Measurements from ENCODE around the gene MORN2. TPM values are rescaled to one million over a fixed set of nuclear protein-coding genes. Genes with fewer than 3 reads are reported as not detected.

Gene MORN2
- total and polyA plus RNA-seq, 2 donors (not counting 1 experiment from before 2014, with no cell fraction given): 14.4 to 35.1 TPM

GRCh38 chr2:38925982-38926381, 50.2 kb downstream of the MORN2 start:
- no peak for DNase-seq (ENCODE audit: low read depth in 2 of 2)
- H4K20me1 ChIP-seq (ENCODE audit: control insufficient read depth, extremely low read depth, insufficient read depth, low read length): no peaks in the 10 kb centered on the region

GRCh38 chr2:38930600-38930999, 54.8 kb downstream of the MORN2 start:
- Histone ChIP-seq H3K4me1 (ENCODE audit: control insufficient read depth, extremely low read depth, insufficient read depth, low read length) (no peaks in the 10 kb centered on the region), H3K79me2 (ENCODE audit: control insufficient read depth, insufficient read depth, low read length) (no peaks in the 10 kb centered on the region), H3K4me3 (replicated peaks in 1 of 4; ENCODE audit: control extremely low read depth in 1 of 4, insufficient read depth in 1 of 4, low read depth in 3 of 4, low read length in 4 of 4) (no peak overlapping the region), H3K27ac (ENCODE audit: insufficient read depth, low read length) (no peak overlapping the region), H2AFZ (ENCODE audit: low read length) (no peak overlapping the region), H3K9ac (ENCODE audit: insufficient read depth, low read length) (no peak overlapping the region), H3K36me3 (ENCODE audit: control insufficient read depth, insufficient read depth, low read length) (no peaks in the 10 kb centered on the region), H4K20me1 (ENCODE audit: control insufficient read depth, extremely low read depth, insufficient read depth, low read length) (no peaks in the 10 kb centered on the region), H3K27me3 (ENCODE audit: control insufficient read depth, insufficient read depth, low read length) (no peaks in the 10 kb centered on the region), H3K4me2 (ENCODE audit: extremely low read depth, insufficient read depth, low read length) (no peak overlapping the region), H3K9me3 (ENCODE audit: control insufficient read depth, insufficient read depth, low read depth, low read length) (no peaks in the 10 kb centered on the region)
- TF ChIP-seq CTCF (conservative IDR thresholded peaks at IDR 0.05 in 1 of 2, IDR thresholded peaks at IDR 0.05 in 1 of 2; ENCODE audit: low read depth in 1 of 2, low read length in 2 of 2) (no peak), EZH2 (IDR thresholded peaks at IDR 0.05; ENCODE audit: low read length, missing control alignments) (no peak)
- no peak for DNase-seq (ENCODE audit: low read depth in 2 of 2)

More at GRCh38 chr2:38925982-38926381, 50.2 kb downstream of the MORN2 start:
- H3K4me3 ChIP-seq (replicated peaks in 1 of 4; ENCODE audit: control extremely low read depth in 1 of 4, insufficient read depth in 1 of 4, low read depth in 3 of 4, low read length in 4 of 4): no peak overlapping the region
- no peaks in the 10 kb centered on the region for H3K27me3 ChIP-seq (ENCODE audit: control insufficient read depth, insufficient read depth, low read length)
- TF ChIP-seq EZH2 (IDR thresholded peaks at IDR 0.05; ENCODE audit: low read length, missing control alignments) (no peak), CTCF (conservative IDR thresholded peaks at IDR 0.05 in 1 of 2, IDR thresholded peaks at IDR 0.05 in 1 of 2; ENCODE audit: low read depth in 1 of 2, low read length in 2 of 2) (no peak)
- H2AFZ ChIP-seq (ENCODE audit: low read length): no peak overlapping the region
- H3K4me1 ChIP-seq (ENCODE audit: control insufficient read depth, extremely low read depth, insufficient read depth, low read length): no peaks in the 10 kb centered on the region
- H3K79me2 ChIP-seq (ENCODE audit: control insufficient read depth, insufficient read depth, low read length): no peaks in the 10 kb centered on the region
- no peak overlapping the region for H3K27ac ChIP-seq (ENCODE audit: insufficient read depth, low read length)
- no peak overlapping the region for H3K9ac ChIP-seq (ENCODE audit: insufficient read depth, low read length)
- H3K4me2 ChIP-seq (ENCODE audit: extremely low read depth, insufficient read depth, low read length): no peak overlapping the region
- H3K9me3 ChIP-seq (ENCODE audit: control insufficient read depth, insufficient read depth, low read depth, low read length): no peaks in the 10 kb centered on the region
- H3K36me3 ChIP-seq (ENCODE audit: control insufficient read depth, insufficient read depth, low read length): no peaks in the 10 kb centered on the region

Other genes with a start within 250 kb of the MORN2 start
- 39.5 and 51.4 TPM in 2 replicates for gene GALM, start 209.9 kb upstream of the MORN2 start, total RNA-seq
- gene GALM, start 209.9 kb upstream of the MORN2 start, polyA plus RNA-seq: 14.7 and 28.4 TPM in 2 replicates
- 69.9 and 118 TPM in 2 replicates for gene SRSF7, start 124.6 kb upstream of the MORN2 start, total RNA-seq
- gene SRSF7, start 124.6 kb upstream of the MORN2 start, polyA plus RNA-seq: 193 and 301 TPM in 2 replicates
- 15.0 and 18.7 TPM in 2 replicates for gene GEMIN6, start 97.8 kb upstream of the MORN2 start, total RNA-seq
- gene GEMIN6, start 97.8 kb upstream of the MORN2 start, polyA plus RNA-seq: 8.2 and 12.3 TPM in 2 replicates
- gene DHX57, start within 50 bp of the MORN2 start, total RNA-seq: 20.5 and 23.5 TPM in 2 replicates
- 17.6 and 18.5 TPM in 2 replicates for gene DHX57, start within 50 bp of the MORN2 start, polyA plus RNA-seq
- gene ARHGEF33, start 13.9 kb downstream of the MORN2 start, total RNA-seq: 0.50 and 1.0 TPM in 2 replicates
- gene ARHGEF33, start 13.9 kb downstream of the MORN2 start, polyA plus RNA-seq: 0.10 and 0.52 TPM in 2 replicates
- 15.9 and 27.6 TPM in 2 replicates for gene SOS1, start 245.1 kb downstream of the MORN2 start, total RNA-seq
- 20.2 and 24.9 TPM in 2 replicates for gene SOS1, start 245.1 kb downstream of the MORN2 start, polyA plus RNA-seq

All from fibroblast of lung (primary cell).